Measurements from ENCODE around the gene UPB1. TPM values are rescaled to one million over a fixed set of nuclear protein-coding genes. Genes with fewer than 3 reads are reported as not detected.

The UPB1 gene
- total RNA-seq, 1 donor from 2014 or later: 0.12 TPM

DNA sequence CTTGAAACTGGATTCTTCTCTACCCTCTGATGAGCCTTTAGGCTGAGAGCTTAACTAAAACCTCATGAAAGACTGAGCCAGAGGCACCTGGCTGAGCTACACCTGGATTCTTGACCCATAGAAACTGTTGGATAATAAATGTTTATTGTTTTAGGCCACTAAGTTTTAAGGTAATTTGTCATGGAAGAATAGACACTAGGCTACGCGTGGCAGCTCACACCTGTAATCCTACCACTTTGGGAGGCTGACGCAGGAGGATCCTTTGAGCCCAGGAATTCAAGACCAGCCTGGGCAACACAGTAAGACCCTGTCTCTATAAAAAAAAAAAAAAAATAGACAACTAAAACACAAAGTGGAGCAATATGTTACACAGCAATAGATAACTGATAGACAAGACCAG lies 29.2 kb upstream of the UPB1 start:
- DNase-seq: no peak
- H3K4me3 Mint-ChIP-seq: no peak overlapping the region
- H3K27me3 Mint-ChIP-seq: no peaks in the 10 kb centered on the region
- intact Hi-C loops (cut with micrococcal nuclease): no loop called here
- no peak overlapping the region for H3K27ac Mint-ChIP-seq
- H3K4me1 Mint-ChIP-seq: peaks cover 4% of the 10 kb centered on the region
- H3K36me3 Mint-ChIP-seq (ENCODE audit: low read depth): no peaks in the 10 kb centered on the region
- no peaks in the 10 kb centered on the region for H3K9me3 Mint-ChIP-seq

GRCh38 chr22:24466716-24467328 lies 28.3 kb upstream of the UPB1 start:
- intact Hi-C loops (cut with micrococcal nuclease): no loop called here
- H3K4me1 Mint-ChIP-seq: peaks cover 4% of the 10 kb centered on the region
- H3K36me3 Mint-ChIP-seq (ENCODE audit: low read depth): no peaks in the 10 kb centered on the region
- no peaks in the 10 kb centered on the region for H3K27me3 Mint-ChIP-seq
- H3K27ac Mint-ChIP-seq: no peak overlapping the region
- H3K9me3 Mint-ChIP-seq: no peaks in the 10 kb centered on the region
- H3K4me3 Mint-ChIP-seq: no peak overlapping the region
- no peak for DNase-seq

- H3K27me3 Mint-ChIP-seq: no peaks in the 10 kb centered on the region
- H3K4me1 Mint-ChIP-seq: peaks cover 4% of the 10 kb centered on the region
- H3K9me3 Mint-ChIP-seq: no peaks in the 10 kb centered on the region
- H3K4me3 Mint-ChIP-seq: no peak overlapping the region
- no peaks in the 10 kb centered on the region for H3K36me3 Mint-ChIP-seq (ENCODE audit: low read depth)
- no peak for DNase-seq
- no peak overlapping the region for H3K27ac Mint-ChIP-seq
- intact Hi-C loops (cut with micrococcal nuclease): no loop called here
These were observed 27.8 kb upstream of the UPB1 start for GRCh38 chr22:24467340-24467739.

GRCh38 chr22:24471570-24471969 lies 23.6 kb upstream of the UPB1 start:
- intact Hi-C loops (cut with micrococcal nuclease): no loop called here
- Mint-ChIP-seq H3K27me3 (no peaks in the 10 kb centered on the region), H3K36me3 (ENCODE audit: low read depth) (no peaks in the 10 kb centered on the region), H3K9me3 (no peaks in the 10 kb centered on the region), H3K27ac (no peak overlapping the region), H3K4me3 (no peak overlapping the region), H3K4me1 (no peaks in the 10 kb centered on the region)
- DNase-seq: no peak

- Mint-ChIP-seq H3K4me1 (no peaks in the 10 kb centered on the region), H3K9me3 (no peaks in the 10 kb centered on the region), H3K36me3 (ENCODE audit: low read depth) (no peaks in the 10 kb centered on the region), H3K27ac (no peak overlapping the region), H3K27me3 (no peaks in the 10 kb centered on the region), H3K4me3 (no peak overlapping the region)
- DNase-seq: no peak
- intact Hi-C loops (cut with micrococcal nuclease): no loop called here
These were observed 21.8 kb upstream of the UPB1 start for GRCh38 chr22:24473284-24473683.

GRCh38 chr22:24474221-24474620 lies 20.9 kb upstream of the UPB1 start:
- Mint-ChIP-seq H3K4me3 (no peak overlapping the region), H3K27ac (no peak overlapping the region), H3K27me3 (no peaks in the 10 kb centered on the region), H3K36me3 (ENCODE audit: low read depth) (no peaks in the 10 kb centered on the region), H3K9me3 (no peaks in the 10 kb centered on the region), H3K4me1 (no peaks in the 10 kb centered on the region)
- DNase-seq: no peak
- intact Hi-C loops (cut with micrococcal nuclease): no loop called here

- no peaks in the 10 kb centered on the region for H3K27me3 Mint-ChIP-seq
- no peak for DNase-seq
- H3K27ac Mint-ChIP-seq: no peak overlapping the region
- H3K36me3 Mint-ChIP-seq (ENCODE audit: low read depth): no peaks in the 10 kb centered on the region
- no peaks in the 10 kb centered on the region for H3K4me1 Mint-ChIP-seq
- no peaks in the 10 kb centered on the region for H3K9me3 Mint-ChIP-seq
- intact Hi-C loops (cut with micrococcal nuclease): no loop called here
- no peak overlapping the region for H3K4me3 Mint-ChIP-seq
These were observed 20.4 kb upstream of the UPB1 start for GRCh38 chr22:24474649-24475255.

GRCh38 chr22:24481641-24482040 lies 13.5 kb upstream of the UPB1 start:
- Mint-ChIP-seq H3K27me3 (no peaks in the 10 kb centered on the region), H3K4me1 (peaks cover 10% of the 10 kb centered on the region), H3K36me3 (ENCODE audit: low read depth) (no peaks in the 10 kb centered on the region), H3K4me3 (no peak overlapping the region), H3K27ac (no peak overlapping the region), H3K9me3 (no peaks in the 10 kb centered on the region)
- intact Hi-C loops (cut with micrococcal nuclease): no loop called here
- DNase-seq: no peak

- H3K36me3 Mint-ChIP-seq (ENCODE audit: low read depth): no peaks in the 10 kb centered on the region
- H3K4me1 Mint-ChIP-seq: peaks cover 14% of the 10 kb centered on the region
- intact Hi-C loops (cut with micrococcal nuclease): no loop called here
- H3K27ac Mint-ChIP-seq: no peak overlapping the region
- no peaks in the 10 kb centered on the region for H3K27me3 Mint-ChIP-seq
- no peak overlapping the region for H3K4me3 Mint-ChIP-seq
- no peak for DNase-seq
- no peaks in the 10 kb centered on the region for H3K9me3 Mint-ChIP-seq
These were observed 12.6 kb upstream of the UPB1 start for GRCh38 chr22:24482575-24482974.

GRCh38 chr22:24482998-24483397 lies 12.1 kb upstream of the UPB1 start:
- Mint-ChIP-seq H3K9me3 (no peaks in the 10 kb centered on the region), H3K36me3 (ENCODE audit: low read depth) (no peaks in the 10 kb centered on the region), H3K27me3 (no peaks in the 10 kb centered on the region), H3K27ac (no peak overlapping the region), H3K4me3 (no peak overlapping the region), H3K4me1 (peaks cover 14% of the 10 kb centered on the region)
- intact Hi-C loops (cut with micrococcal nuclease): no loop called here
- no peak for DNase-seq

DNA sequence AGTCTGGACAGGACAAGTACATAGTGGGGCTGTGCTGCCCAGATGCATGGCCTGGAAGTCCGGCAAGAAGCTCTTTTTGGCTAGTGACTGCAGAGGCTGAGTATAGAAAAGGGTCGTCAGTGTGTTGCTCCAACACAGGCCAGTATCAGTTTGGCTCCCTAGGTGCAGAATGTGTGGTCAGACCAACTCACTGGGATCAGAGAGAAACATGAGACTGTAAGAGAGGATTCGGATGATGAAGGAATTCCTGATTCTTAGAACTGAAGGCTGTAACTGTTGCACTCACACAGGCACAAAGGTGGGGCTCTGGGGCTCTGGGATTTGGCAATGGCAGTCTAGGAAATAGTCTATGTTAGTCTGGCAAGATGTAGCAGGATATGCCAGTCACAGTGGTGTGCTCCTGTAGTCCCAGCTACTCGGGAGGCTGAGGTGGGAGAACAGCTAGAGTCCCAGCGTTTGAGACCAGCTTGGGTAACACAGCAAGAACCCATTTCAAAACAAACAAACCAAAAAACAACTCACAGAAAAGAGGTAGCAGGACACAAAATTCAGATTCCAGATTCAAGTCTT lies 11.1 kb upstream of the UPB1 start:
- Mint-ChIP-seq H3K36me3 (ENCODE audit: low read depth) (no peaks in the 10 kb centered on the region), H3K27ac (no peak overlapping the region), H3K9me3 (no peaks in the 10 kb centered on the region), H3K4me1 (peaks cover 14% of the 10 kb centered on the region), H3K27me3 (peaks cover under 1% of the 10 kb centered on the region), H3K4me3 (no peak overlapping the region)
- no peak for DNase-seq
- intact Hi-C loops (cut with micrococcal nuclease): no loop called here

- H3K27ac Mint-ChIP-seq: no peak overlapping the region
- H3K27me3 Mint-ChIP-seq: peaks cover 7% of the 10 kb centered on the region
- intact Hi-C loops (cut with micrococcal nuclease): no loop called here
- H3K4me1 Mint-ChIP-seq: peaks cover 14% of the 10 kb centered on the region
- no peaks in the 10 kb centered on the region for H3K36me3 Mint-ChIP-seq (ENCODE audit: low read depth)
- DNase-seq: no peak
- no peak overlapping the region for H3K4me3 Mint-ChIP-seq
- no peaks in the 10 kb centered on the region for H3K9me3 Mint-ChIP-seq
These were observed 10.0 kb upstream of the UPB1 start for GRCh38 chr22:24485170-24485569.

GRCh38 chr22:24485608-24486007 lies 9.5 kb upstream of the UPB1 start:
- Mint-ChIP-seq H3K9me3 (no peaks in the 10 kb centered on the region), H3K4me1 (peaks cover 14% of the 10 kb centered on the region), H3K27ac (no peak overlapping the region), H3K36me3 (ENCODE audit: low read depth) (no peaks in the 10 kb centered on the region), H3K4me3 (no peak overlapping the region), H3K27me3 (peaks cover 8% of the 10 kb centered on the region)
- intact Hi-C loops (cut with micrococcal nuclease): loop anchor here (1.0 to 2.0 kb wide), 2 partner anchors 51 to 59 kb away; partner anchors contain the start of gene ADORA2A
- DNase-seq: no peak

GRCh38 chr22:24486501-24486921 lies 8.6 kb upstream of the UPB1 start:
- peak; percentile 67 for DNase-seq
- H3K9me3 Mint-ChIP-seq: no peaks in the 10 kb centered on the region
- peaks cover 14% of the 10 kb centered on the region for H3K4me1 Mint-ChIP-seq
- H3K27me3 Mint-ChIP-seq: peaks cover 10% of the 10 kb centered on the region
- no peaks in the 10 kb centered on the region for H3K36me3 Mint-ChIP-seq (ENCODE audit: low read depth)
- peak overlapping the region; percentile 78 for H3K27ac Mint-ChIP-seq
- intact Hi-C loops (cut with micrococcal nuclease): loop anchor here (1.0 to 2.0 kb wide), 2 partner anchors 52 to 60 kb away; partner anchors contain the start of gene ADORA2A
- no peak overlapping the region for H3K4me3 Mint-ChIP-seq
